Lower leg skin (tissue), 4 donors: Measurements from ENCODE around the gene ATP8A2. TPM values are rescaled to one million over a fixed set of nuclear protein-coding genes. Genes with fewer than 3 reads are reported as not detected.

Source experiments
- DNase-seq, 2 donors: peaks; one replicate each; pipeline ENCODE4 v3.0.0-alpha.2; 2019; ENCODE audit warnings: low spot score in 2 of 2
- H3K4me3 ChIP-seq: fragments of 200-600 bp; sonication (generic); 2 replicates; pipeline ENCODE4 v1.5.1; 2017; ENCODE audit warnings: mild to moderate bottlenecking, low read depth; ENCODE audit not compliant: poor library complexity, severe bottlenecking
- POLR2A ChIP-seq, 2 donors: fragments of 450-650 bp; IDR thresholded peaks; one replicate each; pipeline ENCODE4 v1.6.1; 2016 to 2017; ENCODE audit warnings: antibody characterized with exemption in 2 of 2, mild to moderate bottlenecking in 1 of 2, moderate library complexity in 1 of 2
- WGBS, 2 donors: methylation state at CpG; one replicate each; pipeline ENCODE4 v1.1.5; 2018; 5-methylcytosine and 5-hydroxymethylcytosine counted together
- intact Hi-C: fragments of 100-400 bp; cut with DNase I; formaldehyde crosslinking; loops from one replicate; pipeline ENCODE4 v1.15.0; 2023; ENCODE audit warnings: low total_unique reads
- total RNA-seq, 4 donors: library from RNA; depleted of rRNA; stranded (reverse); fragments of >200 nt; gene quantifications; one replicate each; pipeline ENCODE4 v1.1.0, GENCODE V29; 2016
- TF ChIP-seq, protein P1 (sequence below), 3 donors: fragments of 450-650 bp; IDR thresholded peaks; one replicate each; pipeline ENCODE4 v1.5.1; 2016; ENCODE audit warnings: antibody characterized with exemption in 3 of 3, mild to moderate bottlenecking in 3 of 3, moderate library complexity in 2 of 3

The ATP8A2 gene
- total RNA-seq, 4 donors from 2014 or later: 0.05 to 0.23 TPM; not detected in 2

DNA sequence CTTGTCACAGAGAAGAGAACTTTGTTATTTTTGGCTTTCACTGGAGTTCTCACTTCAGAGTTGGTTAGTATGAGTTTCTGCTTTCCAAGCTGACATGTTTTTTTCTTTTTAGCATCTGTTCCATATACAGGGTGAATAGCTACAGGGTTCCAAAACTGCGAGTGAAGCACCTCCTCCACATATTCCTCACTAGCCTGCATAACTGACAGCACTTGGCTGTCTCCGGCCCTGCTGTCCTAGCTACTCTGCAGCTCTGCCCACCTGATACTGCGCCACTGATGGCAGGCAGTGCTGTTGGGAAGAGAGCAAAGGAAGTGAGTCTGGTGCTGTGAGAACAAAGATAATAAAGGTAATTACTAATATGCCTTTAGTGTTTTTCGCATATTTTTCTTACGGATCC, 6.8 kb downstream of the ATP8A2 start:
- no peak for DNase-seq
- intact Hi-C loops: no loop called here
- WGBS, 2 donors: 59 to 69% methylated on average over 5 of the region's 5 CpGs
- no peak for TF ChIP-seq POLR2A (IDR thresholded peaks at IDR 0.05)
- TF ChIP-seq, protein P1, sequence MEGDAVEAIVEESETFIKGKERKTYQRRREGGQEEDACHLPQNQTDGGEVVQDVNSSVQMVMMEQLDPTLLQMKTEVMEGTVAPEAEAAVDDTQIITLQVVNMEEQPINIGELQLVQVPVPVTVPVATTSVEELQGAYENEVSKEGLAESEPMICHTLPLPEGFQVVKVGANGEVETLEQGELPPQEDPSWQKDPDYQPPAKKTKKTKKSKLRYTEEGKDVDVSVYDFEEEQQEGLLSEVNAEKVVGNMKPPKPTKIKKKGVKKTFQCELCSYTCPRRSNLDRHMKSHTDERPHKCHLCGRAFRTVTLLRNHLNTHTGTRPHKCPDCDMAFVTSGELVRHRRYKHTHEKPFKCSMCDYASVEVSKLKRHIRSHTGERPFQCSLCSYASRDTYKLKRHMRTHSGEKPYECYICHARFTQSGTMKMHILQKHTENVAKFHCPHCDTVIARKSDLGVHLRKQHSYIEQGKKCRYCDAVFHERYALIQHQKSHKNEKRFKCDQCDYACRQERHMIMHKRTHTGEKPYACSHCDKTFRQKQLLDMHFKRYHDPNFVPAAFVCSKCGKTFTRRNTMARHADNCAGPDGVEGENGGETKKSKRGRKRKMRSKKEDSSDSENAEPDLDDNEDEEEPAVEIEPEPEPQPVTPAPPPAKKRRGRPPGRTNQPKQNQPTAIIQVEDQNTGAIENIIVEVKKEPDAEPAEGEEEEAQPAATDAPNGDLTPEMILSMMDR (IDR thresholded peaks at IDR 0.05): no peak
- H3K4me3 ChIP-seq: no peak overlapping the region

- DNase-seq: no peak
- 20 to 30% methylated on average over 1 of the region's 1 CpG for WGBS, 2 donors
- no peak overlapping the region for H3K4me3 ChIP-seq
- intact Hi-C loops: no loop called here
- TF ChIP-seq, protein P1 (IDR thresholded peaks at IDR 0.05): no peak
- TF ChIP-seq POLR2A (IDR thresholded peaks at IDR 0.05): no peak
Observed at GRCh38 chr13:25379011-25379410, 7.2 kb downstream of the ATP8A2 start.

DNA sequence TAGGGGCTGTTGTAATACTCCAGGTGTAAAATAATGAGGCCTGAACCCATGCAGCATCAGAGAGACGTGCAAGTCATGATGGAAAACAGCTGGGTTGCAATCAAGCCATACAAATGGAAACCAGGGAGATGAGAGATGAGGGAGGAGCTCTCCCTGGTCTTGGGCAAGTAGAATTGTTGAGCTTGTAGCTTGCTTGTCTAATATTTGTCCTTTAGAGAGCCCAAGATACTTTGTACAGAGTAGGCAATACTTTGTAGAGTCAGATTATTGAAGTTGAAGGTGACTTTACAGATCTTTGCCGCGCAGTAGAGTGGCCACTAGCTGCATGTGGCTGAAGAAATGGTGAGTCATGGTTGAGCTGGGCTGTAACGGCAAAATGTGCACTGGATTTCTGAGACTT, 8.3 kb downstream of the ATP8A2 start:
- no peak overlapping the region for H3K4me3 ChIP-seq
- TF ChIP-seq, protein P1 (IDR thresholded peaks at IDR 0.05): no peak
- TF ChIP-seq POLR2A (IDR thresholded peaks at IDR 0.05): no peak
- 76 to 82% methylated on average over 4 of the region's 4 CpGs for WGBS, 2 donors
- no peak for DNase-seq
- intact Hi-C loops: no loop called here

DNA sequence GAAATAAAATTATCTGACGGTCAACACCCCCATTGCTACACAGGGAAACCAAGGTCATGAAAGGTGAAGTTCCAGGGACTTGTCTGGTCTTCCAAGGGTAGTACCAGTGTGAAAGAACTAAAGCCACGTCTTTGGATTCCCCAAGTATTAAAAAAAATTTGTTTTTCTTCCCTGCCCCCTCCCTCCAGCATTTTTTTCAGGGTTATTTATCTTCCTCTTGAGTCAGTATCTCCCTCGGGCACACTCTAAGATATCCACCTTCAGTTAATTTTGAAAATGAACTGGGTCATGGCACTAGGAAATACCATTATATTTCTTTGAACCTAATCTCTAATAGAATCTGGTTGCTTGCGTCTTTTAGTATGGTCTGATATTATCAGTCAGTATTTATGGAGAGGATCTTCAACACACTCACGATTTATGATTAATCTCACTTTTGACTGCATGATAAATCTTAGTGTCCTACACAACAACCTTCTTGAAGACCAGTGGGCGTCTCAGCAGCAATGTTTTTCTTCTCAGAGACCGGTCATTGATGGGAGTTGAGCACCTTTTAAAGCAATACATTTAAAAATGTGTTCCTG, 9.1 kb downstream of the ATP8A2 start:
- no peak overlapping the region for H3K4me3 ChIP-seq
- TF ChIP-seq POLR2A (IDR thresholded peaks at IDR 0.05): no peak
- 44% methylated on average over 7 of the region's 7 CpGs for WGBS, 2 donors
- intact Hi-C loops: no loop called here
- no peak for DNase-seq

- TF ChIP-seq, protein P1 (IDR thresholded peaks at IDR 0.05): no peak
- no peak for TF ChIP-seq POLR2A (IDR thresholded peaks at IDR 0.05)
- H3K4me3 ChIP-seq: no peak overlapping the region
- no peak for DNase-seq
- intact Hi-C loops: no loop called here
- 57 to 59% methylated on average over 4 of the region's 4 CpGs for WGBS, 2 donors
Observed at GRCh38 chr13:25384758-25385410, 13.1 kb downstream of the ATP8A2 start.

GRCh38 chr13:25391932-25392331, 20.2 kb downstream of the ATP8A2 start:
- 55 to 66% methylated on average over 4 of the region's 4 CpGs for WGBS, 2 donors
- no peak overlapping the region for H3K4me3 ChIP-seq
- DNase-seq: no peak
- intact Hi-C loops: no loop called here
- no peak for TF ChIP-seq POLR2A (IDR thresholded peaks at IDR 0.05)
- TF ChIP-seq, protein P1 (IDR thresholded peaks at IDR 0.05): no peak
